Keratinocyte (primary cell): ENCODE data around the gene UBR3. TPM values are rescaled to one million over a fixed set of nuclear protein-coding genes. Genes with fewer than 3 reads are reported as not detected.

Experiments used
- DNase-seq: peaks from one replicate; pipeline ENCODE4 v3.0.0-alpha.2; 2011; ENCODE audit warnings: low read depth, missing footprints, low spot score
- FAIRE-seq: peaks from 2 replicates; lab custom pipeline; 2011; peaks lifted over from hg19 to GRCh38; lab: Jason Lieb, UNC
- H2AFZ ChIP-seq: 2 replicates; pipeline ENCODE4 v1.6.0; 2012; ENCODE audit warnings: low read length, control low read depth, inconsistent platforms; ENCODE audit not compliant: control insufficient read depth
- H3K27ac ChIP-seq: 2 replicates; pipeline ENCODE4 v1.5.1; 2011; ENCODE audit warnings: low read length; ENCODE audit not compliant: control insufficient read depth, insufficient read depth
- H3K27me3 ChIP-seq: 3 replicates; pipeline ENCODE4 v1.6.0; 2011; ENCODE audit warnings: low read length; ENCODE audit not compliant: control insufficient read depth, insufficient read depth; ENCODE audit errors: extremely low read depth
- H3K36me3 ChIP-seq, 2 experiments: 2 replicates in 1 of 2; 3 replicates in 1 of 2; pipeline ENCODE4 v1.5.1; 2011; ENCODE audit warnings: low read length in 2 of 2, mild to moderate bottlenecking in 1 of 2; ENCODE audit not compliant: control insufficient read depth in 2 of 2, insufficient read depth in 2 of 2; ENCODE audit errors: extremely low read depth in 1 of 2
- H3K4me1 ChIP-seq: 3 replicates; pipeline ENCODE4 v1.5.1; 2011; ENCODE audit warnings: low read length; ENCODE audit not compliant: control insufficient read depth, insufficient read depth; ENCODE audit errors: extremely low read depth
- H3K4me2 ChIP-seq: 3 replicates; pipeline ENCODE4 v1.6.0; 2011; ENCODE audit warnings: low read depth, low read length; ENCODE audit not compliant: control insufficient read depth, insufficient read depth; ENCODE audit errors: extremely low read depth
- H3K4me3 ChIP-seq, 3 experiments: fragments of 200-600 bp in 1 of 3; sonication (generic) in 1 of 3; 2 replicates in 2 of 3; 3 replicates in 1 of 3; pipeline ENCODE4 v1.5.1; 2011 to 2016; ENCODE audit warnings: low read length in 3 of 3, mild to moderate bottlenecking in 3 of 3, control low read depth in 2 of 3, inconsistent platforms in 1 of 3, low read depth in 1 of 3, mixed read lengths in 1 of 3, mixed run types in 1 of 3, moderate library complexity in 1 of 3; ENCODE audit not compliant: control insufficient read depth in 2 of 3, insufficient read depth in 2 of 3; ENCODE audit errors: extremely low read depth in 1 of 3
- H3K79me2 ChIP-seq: 2 replicates; pipeline ENCODE4 v1.6.0; 2012; ENCODE audit warnings: low read length; ENCODE audit not compliant: control insufficient read depth, insufficient read depth
- H3K9ac ChIP-seq: 3 replicates; pipeline ENCODE4 v1.6.0; 2011; ENCODE audit warnings: low read length; ENCODE audit not compliant: control insufficient read depth, insufficient read depth; ENCODE audit errors: extremely low read depth
- H3K9me1 ChIP-seq: 3 replicates; pipeline ENCODE4 v1.6.0; 2011; ENCODE audit warnings: low read length; ENCODE audit not compliant: control insufficient read depth, insufficient read depth; ENCODE audit errors: extremely low read depth
- H3K9me3 ChIP-seq: 2 replicates; pipeline ENCODE4 v1.5.1; 2012; ENCODE audit warnings: low read depth, low read length; ENCODE audit not compliant: control insufficient read depth
- H4K20me1 ChIP-seq: 3 replicates; pipeline ENCODE4 v1.6.0; 2011; ENCODE audit warnings: low read length; ENCODE audit not compliant: control insufficient read depth, insufficient read depth; ENCODE audit errors: extremely low read depth
- CTCF ChIP-seq, 3 experiments: IDR thresholded peaks in 1 of 3; conservative IDR thresholded peaks in 1 of 3; optimal IDR thresholded peaks in 1 of 3; 2 replicates in 2 of 3; 3 replicates in 1 of 3; pipeline versions ENCODE3 to v1.5.1; 2011; ENCODE audit warnings: low read length in 3 of 3, mild to moderate bottlenecking in 3 of 3, moderate library complexity in 2 of 3, control low read depth in 1 of 3, inconsistent platforms in 1 of 3; ENCODE audit not compliant: insufficient read depth in 2 of 3; ENCODE audit errors: extremely low read depth in 1 of 3
- EZH2 ChIP-seq: IDR thresholded peaks from one replicate; pipeline ENCODE4 v1.6.1; 2012; ENCODE audit warnings: inconsistent platforms, mild to moderate bottlenecking, low read length, moderate library complexity
- dilution Hi-C: fragments of 300-500 bp; cut with MboI; formaldehyde crosslinking; loops from one replicate; pipeline ENCODE4 v1.7.0; 2020; ENCODE audit warnings: low sequenced_read_pairs; ENCODE audit not compliant: extremely low pct_ligation_motif_present
- polyA plus RNA-seq, 5 experiments: library from polyadenylated mRNA; depleted of rRNA in 3 of 5; stranded (reverse) in 3 of 5; stranded (forward) in 1 of 5; unstranded in 1 of 5; fragments of >200 nt; gene quantifications; 1 replicate in 1 of 5; 2 replicates in 3 of 5; 3 replicates in 1 of 5; pipeline versions ENCODE4 v1.2.1 to v1.2.3, GENCODE V29; 2011 to 2012; ENCODE audit warnings: missing spikeins in 2 of 5, low read depth in 1 of 5, low replicate concordance in 1 of 5

UBR3 gene
- polyA plus RNA-seq, 1 donor (not counting 4 experiments of a cell fraction or from before 2014, with no cell fraction given), result 14.7 TPM

DNA sequence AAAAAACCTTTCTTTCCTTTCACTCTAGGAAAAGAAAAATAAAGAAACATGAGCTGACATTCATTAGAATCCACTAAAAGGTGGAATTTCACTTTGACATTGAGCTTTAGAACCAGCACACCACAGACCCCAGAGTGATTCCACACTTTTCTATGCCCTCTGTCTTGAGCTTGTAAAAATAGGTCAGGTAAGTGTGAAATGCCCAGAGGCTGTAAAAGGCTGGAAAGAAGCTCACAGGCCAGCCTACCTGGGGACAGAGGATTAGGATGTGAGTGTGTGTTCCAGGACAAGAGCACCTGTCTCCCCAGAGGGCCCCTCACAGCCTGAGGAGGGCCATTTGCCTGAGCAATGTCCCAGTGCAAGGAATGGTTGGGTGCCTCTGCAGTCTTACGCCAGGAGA lies 294.4 kb downstream of the UBR3 start:
- dilution Hi-C loops, result no loop called here
- Histone ChIP-seq H3K9ac (no peak overlapping the region), H3K4me1 (peaks cover 28% of the 10 kb centered on the region), H3K9me3 (no peaks in the 10 kb centered on the region), H3K9me1 (no peaks in the 10 kb centered on the region), H3K27ac (peak overlapping the region; percentile 12), H3K79me2 (no peaks in the 10 kb centered on the region), H3K36me3 (no peaks in the 10 kb centered on the region), H3K27me3 (no peaks in the 10 kb centered on the region), H4K20me1 (no peaks in the 10 kb centered on the region), H3K4me3 (no peak overlapping the region), H3K4me2 (no peak overlapping the region), H2AFZ (no peak overlapping the region)
- FAIRE-seq, result no peak
- DNase-seq, result no peak
- TF ChIP-seq CTCF (optimal IDR thresholded peaks at IDR 0.05 in 1 of 3, IDR thresholded peaks at IDR 0.05 in 1 of 3, conservative IDR thresholded peaks at IDR 0.05 in 1 of 3; ENCODE audit: extremely low read depth in 1 of 3, insufficient read depth in 2 of 3, low read length in 3 of 3), result no peak
- no peak for TF ChIP-seq EZH2

GRCh38 chr2:170122883-170123547 lies 295.8 kb downstream of the UBR3 start:
- no peaks in the 10 kb centered on the region for H3K9me1 ChIP-seq
- FAIRE-seq (peak; percentile 71), DNase-seq (peak; percentile 97)
- H3K9me3 ChIP-seq, result no peaks in the 10 kb centered on the region
- dilution Hi-C loops, result no loop called here
- TF ChIP-seq CTCF (optimal IDR thresholded peaks at IDR 0.05 in 1 of 3, IDR thresholded peaks at IDR 0.05 in 1 of 3, conservative IDR thresholded peaks at IDR 0.05 in 1 of 3; ENCODE audit: extremely low read depth in 1 of 3, insufficient read depth in 2 of 3, low read length in 3 of 3) (no peak), EZH2 (no peak)
- peak overlapping the region; percentile 70 for H3K27ac ChIP-seq
- H3K4me3 ChIP-seq, result no peak overlapping the region
- H3K4me2 ChIP-seq, result peak overlapping the region; percentile 34
- H3K9ac ChIP-seq, result peak overlapping the region; percentile 1
- H4K20me1 ChIP-seq, result no peaks in the 10 kb centered on the region
- no peaks in the 10 kb centered on the region for H3K27me3 ChIP-seq
- no peak overlapping the region for H2AFZ ChIP-seq
- H3K79me2 ChIP-seq, result no peaks in the 10 kb centered on the region
- H3K36me3 ChIP-seq, result no peaks in the 10 kb centered on the region
- peaks cover 28% of the 10 kb centered on the region for H3K4me1 ChIP-seq
